SK-N-SH (cell line): ENCODE measurements around the gene TBC1D1.

Experiments
- CTCF ChIP-seq: fragments of 200-600 bp; sonication (generic); IDR thresholded peaks from 2 replicates; pipeline ENCODE4 v1.6.1; 2017; ENCODE audit warnings: antibody characterized with exemption, mild to moderate bottlenecking, moderate library complexity
- JUND ChIP-seq: IDR thresholded peaks from 2 replicates; pipeline ENCODE4 v1.4.0; 2012
- MAX ChIP-seq: IDR thresholded peaks from 2 replicates; pipeline ENCODE4 v1.4.0; 2012; ENCODE audit warnings: low read depth
- MXI1 ChIP-seq: IDR thresholded peaks from 2 replicates; pipeline ENCODE4 v1.6.1; 2012; ENCODE audit warnings: mild to moderate bottlenecking, low read depth, low read length, improper control_type of control experiment
- POLR2AphosphoS5 ChIP-seq: IDR thresholded peaks from 2 replicates; pipeline ENCODE4 v1.6.1; 2012; ENCODE audit warnings: low read depth, low read length
- REST ChIP-seq: IDR thresholded peaks from 2 replicates; pipeline ENCODE4 v1.6.1; 2012; ENCODE audit warnings: mild to moderate bottlenecking, low read depth, low read length, moderate library complexity
- TCF12 ChIP-seq: IDR thresholded peaks from 2 replicates; pipeline ENCODE4 v1.4.0; 2012
- USF1 ChIP-seq: IDR thresholded peaks from 2 replicates; pipeline ENCODE4 v1.4.0; 2012; ENCODE audit warnings: low read depth, borderline replicate concordance

- TF ChIP-seq REST (no peak), CTCF (no peak), TCF12 (no peak), MAX (no peak), MXI1 (no peak), USF1 (no peak), POLR2AphosphoS5 (no peak), JUND (no peak)
Measured at GRCh38 chr4:37864786-37865185, 26.1 kb upstream of the TBC1D1 start.
